ENCODE data around the gene SMYD3. TPM values are rescaled to one million over a fixed set of nuclear protein-coding genes. Genes with fewer than 3 reads are reported as not detected.

SMYD3 gene
- total RNA-seq, 1 donor from 2014 or later, result 0.32 TPM

- no peak for TF ChIP-seq CTCF (IDR thresholded peaks at IDR 0.05)
- DNase-seq (ENCODE audit: low spot score in 2 of 2), result no peak
- intact Hi-C loops (cut with DNase I), result no loop called here
- Histone ChIP-seq H3K27me3 (no peaks in the 10 kb centered on the region), H3K36me3 (no peaks in the 10 kb centered on the region), H3K27ac (no peak overlapping the region), H3K4me3 (no peak overlapping the region), H3K4me1 (peaks cover 0 to 4% of the 10 kb centered on the region in 2 donors), H3K9me3 (no peaks in the 10 kb centered on the region)
Measured at GRCh38 chr1:246151796-246152434, 355.2 kb downstream of the SMYD3 start.

- no peak for DNase-seq (ENCODE audit: low spot score in 2 of 2)
- Histone ChIP-seq H3K36me3 (no peaks in the 10 kb centered on the region), H3K4me3 (no peak overlapping the region), H3K9me3 (no peaks in the 10 kb centered on the region), H3K27me3 (no peaks in the 10 kb centered on the region), H3K4me1 (no peaks in the 10 kb centered on the region), H3K27ac (no peak overlapping the region)
- intact Hi-C loops (cut with DNase I), result no loop called here
- no peak for TF ChIP-seq CTCF (IDR thresholded peaks at IDR 0.05)
Measured at GRCh38 chr1:246149543-246149942, 357.5 kb downstream of the SMYD3 start.

- H3K27me3 ChIP-seq, result no peaks in the 10 kb centered on the region
- DNase-seq (ENCODE audit: low spot score in 2 of 2), result no peak
- no peak overlapping the region for H3K4me3 ChIP-seq
- no peak overlapping the region for H3K27ac ChIP-seq
- no peak for TF ChIP-seq CTCF (IDR thresholded peaks at IDR 0.05)
- no peaks in the 10 kb centered on the region for H3K4me1 ChIP-seq
- no peaks in the 10 kb centered on the region for H3K36me3 ChIP-seq
- H3K9me3 ChIP-seq, result no peaks in the 10 kb centered on the region
- intact Hi-C loops (cut with DNase I), result no loop called here
Measured at GRCh38 chr1:246147524-246148461, 359.3 kb downstream of the SMYD3 start.

- H3K4me1 ChIP-seq, result no peaks in the 10 kb centered on the region
- intact Hi-C loops (cut with DNase I), result no loop called here
- TF ChIP-seq CTCF (IDR thresholded peaks at IDR 0.05), result no peak
Measured at GRCh38 chr1:246146804-246147523, 360.1 kb downstream of the SMYD3 start.

GRCh38 chr1:246145900-246146299, 361.2 kb downstream of the SMYD3 start:
- Histone ChIP-seq H3K27ac (no peak overlapping the region), H3K36me3 (no peaks in the 10 kb centered on the region), H3K4me1 (no peaks in the 10 kb centered on the region), H3K27me3 (no peaks in the 10 kb centered on the region), H3K4me3 (no peak overlapping the region), H3K9me3 (no peaks in the 10 kb centered on the region)
- intact Hi-C loops (cut with DNase I), result no loop called here
- TF ChIP-seq CTCF (IDR thresholded peaks at IDR 0.05), result no peak
- no peak for DNase-seq (ENCODE audit: low spot score in 2 of 2)

More at GRCh38 chr1:246146804-246147523, 360.1 kb downstream of the SMYD3 start:
- no peaks in the 10 kb centered on the region for H3K27me3 ChIP-seq
- no peak for DNase-seq (ENCODE audit: low spot score in 2 of 2)
- no peak overlapping the region for H3K4me3 ChIP-seq
- no peak overlapping the region for H3K27ac ChIP-seq
- H3K9me3 ChIP-seq, result no peaks in the 10 kb centered on the region
- no peaks in the 10 kb centered on the region for H3K36me3 ChIP-seq
